ENCODE results near the gene KIF6.

GRCh38 chr6:39468385-39468784 is 256.8 kb downstream of the KIF6 start:
- TF ChIP-seq POLR2A (IDR thresholded peaks at IDR 0.05) = no peak
- TF ChIP-seq, protein P1, sequence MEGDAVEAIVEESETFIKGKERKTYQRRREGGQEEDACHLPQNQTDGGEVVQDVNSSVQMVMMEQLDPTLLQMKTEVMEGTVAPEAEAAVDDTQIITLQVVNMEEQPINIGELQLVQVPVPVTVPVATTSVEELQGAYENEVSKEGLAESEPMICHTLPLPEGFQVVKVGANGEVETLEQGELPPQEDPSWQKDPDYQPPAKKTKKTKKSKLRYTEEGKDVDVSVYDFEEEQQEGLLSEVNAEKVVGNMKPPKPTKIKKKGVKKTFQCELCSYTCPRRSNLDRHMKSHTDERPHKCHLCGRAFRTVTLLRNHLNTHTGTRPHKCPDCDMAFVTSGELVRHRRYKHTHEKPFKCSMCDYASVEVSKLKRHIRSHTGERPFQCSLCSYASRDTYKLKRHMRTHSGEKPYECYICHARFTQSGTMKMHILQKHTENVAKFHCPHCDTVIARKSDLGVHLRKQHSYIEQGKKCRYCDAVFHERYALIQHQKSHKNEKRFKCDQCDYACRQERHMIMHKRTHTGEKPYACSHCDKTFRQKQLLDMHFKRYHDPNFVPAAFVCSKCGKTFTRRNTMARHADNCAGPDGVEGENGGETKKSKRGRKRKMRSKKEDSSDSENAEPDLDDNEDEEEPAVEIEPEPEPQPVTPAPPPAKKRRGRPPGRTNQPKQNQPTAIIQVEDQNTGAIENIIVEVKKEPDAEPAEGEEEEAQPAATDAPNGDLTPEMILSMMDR (IDR thresholded peaks at IDR 0.05) = no peak
